GM12878 (cell line): ENCODE data around the gene SLC34A1. TPM values are rescaled to one million over a fixed set of nuclear protein-coding genes. Genes with fewer than 3 reads are reported as not detected.
A peak's percentile ranks its signal among the peaks of the same experiment; 100 is the strongest.

Source experiments
- ASH2L ChIP-seq: fragments of 300-600, 200-600 bp; sonication (generic); IDR thresholded peaks from 2 replicates; pipeline ENCODE4 v1.6.1; 2017; ENCODE audit warnings: low read depth, mild to moderate bottlenecking, borderline replicate concordance
- ATF3 ChIP-seq: IDR thresholded peaks from 2 replicates; pipeline ENCODE4 v1.6.1; 2011; ENCODE audit warnings: low read depth, mild to moderate bottlenecking, low read length, moderate library complexity, borderline replicate concordance; ENCODE audit errors: extremely low read depth
- BHLHE40 ChIP-seq, 2 experiments: fragments of 450-650 bp in 1 of 2; IDR thresholded peaks; 2 replicates each; pipeline ENCODE4 v1.6.1; 2011 to 2017; ENCODE audit warnings: low read depth in 2 of 2, borderline replicate concordance in 1 of 2, improper control_type of control experiment in 1 of 2, low read length in 1 of 2, mild to moderate bottlenecking in 1 of 2
- CHD4 ChIP-seq: fragments of 200-600 bp; sonication (generic); IDR thresholded peaks from 2 replicates; pipeline ENCODE4 v1.6.1; 2016; ENCODE audit warnings: mild to moderate bottlenecking
- EED ChIP-seq: sonication (generic); IDR thresholded peaks from 2 replicates; pipeline ENCODE4 v1.6.1; 2016; ENCODE audit warnings: antibody characterized with exemption, low read depth
- FOS ChIP-seq: IDR thresholded peaks from 3 replicates; pipeline ENCODE4 v1.6.1; 2011; ENCODE audit warnings: borderline replicate concordance; ENCODE audit not compliant: insufficient read length; ENCODE audit errors: extremely low read depth
- FOXK2 ChIP-seq: fragments of 450-650 bp; IDR thresholded peaks from 2 replicates; pipeline ENCODE4 v1.6.1; 2017; ENCODE audit warnings: mild to moderate bottlenecking, moderate library complexity
- GATAD2B ChIP-seq: fragments of 450-650 bp; conservative IDR thresholded peaks from 2 replicates; pipeline ENCODE4 v1.6.1; 2017; ENCODE audit warnings: low read depth, mild to moderate bottlenecking, moderate library complexity
- HCFC1 ChIP-seq: fragments of 150-350 bp; IDR thresholded peaks from 2 replicates; pipeline ENCODE4 v1.6.1; 2014; ENCODE audit warnings: low read length
- HSF1 ChIP-seq: fragments of 150-350 bp; IDR thresholded peaks from 2 replicates; pipeline ENCODE4 v1.6.1; 2014; ENCODE audit warnings: mild to moderate bottlenecking, low read depth, low read length
- IKZF1 ChIP-seq: fragments of 450-650 bp; conservative IDR thresholded peaks from 2 replicates; pipeline ENCODE4 v1.6.1; 2017; ENCODE audit warnings: antibody characterized with exemption, mild to moderate bottlenecking
- MEF2A ChIP-seq: IDR thresholded peaks from 2 replicates; pipeline ENCODE4 v1.6.1; 2011; ENCODE audit warnings: low read depth, mild to moderate bottlenecking, low read length, moderate library complexity; ENCODE audit not compliant: insufficient read depth
- MEF2B ChIP-seq: fragments of 450-650 bp; IDR thresholded peaks from 2 replicates; pipeline ENCODE4 v1.6.1; 2018; ENCODE audit warnings: mild to moderate bottlenecking, moderate library complexity; ENCODE audit not compliant: partially characterized antibody, poor library complexity, severe bottlenecking
- MTA3 ChIP-seq: IDR thresholded peaks from 2 replicates; pipeline ENCODE4 v1.6.1; 2012; ENCODE audit warnings: low read length, inconsistent platforms, borderline replicate concordance
- MYB ChIP-seq: fragments of 150-350 bp; IDR thresholded peaks from 2 replicates; pipeline ENCODE4 v1.6.1; 2014; ENCODE audit warnings: mild to moderate bottlenecking, low read depth, low read length, borderline replicate concordance
- NBN ChIP-seq: fragments of 450-650 bp; IDR thresholded peaks from 2 replicates; pipeline ENCODE4 v1.6.1; 2016
- NFIC ChIP-seq: IDR thresholded peaks from 2 replicates; pipeline ENCODE4 v1.6.1; 2012; ENCODE audit warnings: low read depth, mild to moderate bottlenecking, inconsistent platforms, low read length, moderate library complexity
- NR2F1 ChIP-seq: fragments of 450-650 bp; conservative IDR thresholded peaks from 2 replicates; pipeline ENCODE4 v1.6.1; 2017; ENCODE audit warnings: mild to moderate bottlenecking
- POLR2A ChIP-seq: IDR thresholded peaks from 2 replicates; pipeline ENCODE4 v1.6.1; 2011; ENCODE audit warnings: low read depth, mild to moderate bottlenecking, low read length
- POU2F2 ChIP-seq: IDR thresholded peaks from 3 replicates; pipeline ENCODE4 v1.6.1; 2011; ENCODE audit warnings: low read depth, mild to moderate bottlenecking, low read length, borderline replicate concordance
- RELB ChIP-seq: fragments of 450-650 bp; IDR thresholded peaks from 2 replicates; pipeline ENCODE4 v1.6.1; 2017; ENCODE audit warnings: low read depth, mild to moderate bottlenecking, moderate library complexity
- SIN3A ChIP-seq: IDR thresholded peaks from 2 replicates; pipeline ENCODE4 v1.6.1; 2012; ENCODE audit warnings: low read depth, low read length, improper control_type of control experiment
- SUPT20H ChIP-seq: IDR thresholded peaks from 2 replicates; pipeline ENCODE4 v1.6.1; 2011; ENCODE audit warnings: low read depth, mild to moderate bottlenecking, low read length, moderate library complexity, borderline replicate concordance; ENCODE audit not compliant: control insufficient read depth
- USF2 ChIP-seq: IDR thresholded peaks from 2 replicates; pipeline ENCODE4 v1.6.1; 2011; ENCODE audit warnings: low read depth, low read length, improper control_type of control experiment, borderline replicate concordance
- ZBED1 ChIP-seq: IDR thresholded peaks from 2 replicates; pipeline ENCODE4 v1.6.1; 2016; ENCODE audit warnings: borderline replicate concordance
- ZNF622 ChIP-seq: fragments of 450-650 bp; IDR thresholded peaks from 2 replicates; pipeline ENCODE4 v1.6.1; 2017; ENCODE audit warnings: mild to moderate bottlenecking, inconsistent platforms
- polyA plus RNA-seq, 11 experiments: library from polyadenylated mRNA; depleted of rRNA in 4 of 11; unstranded in 6 of 11; stranded (reverse) in 5 of 11; fragments of >200 nt; fragmentation: Nextera tagmentation in 4 of 11; fragmentation: Illumina TruSeq in 1 of 11; extraction: Ambion mirVana in 4 of 11; extraction: Trizol in 1 of 11; gene quantifications; 1 replicate in 1 of 11; 2 replicates in 10 of 11; pipeline versions ENCODE4 v1.2.1 to v1.2.3, GENCODE V29; 2011 to 2016; ENCODE audit warnings: inconsistent platforms in 2 of 11, missing spikeins in 2 of 11, low read depth in 1 of 11
- total RNA-seq, 4 experiments: library from RNA; depleted of rRNA in 3 of 4; stranded (reverse); fragments of >200 nt in 3 of 4; fragmentation: Illumina TruSeq in 1 of 4; extraction: Trizol in 1 of 4; gene quantifications; 2 replicates each; pipeline versions ENCODE4 v1.2.1 to v1.2.3, GENCODE V29; 2013 to 2021

The SLC34A1 gene
- total and polyA plus RNA-seq, 10 of the 15 experiments (the other 5 are each of a cell fraction or from before 2014, with no cell fraction given), result 0.03 to 0.14 (median 0.09) TPM; not detected in 2

- TF ChIP-seq USF2, result no peak
- TF ChIP-seq RELB, result peak; percentile 86
- TF ChIP-seq HSF1, result no peak
- TF ChIP-seq ZBED1, result 0 out of 2 replicates have a peak, but pooled peaks have one; percentile 34
- TF ChIP-seq MYB, result no peak
- peak; percentile 55; the same call in 1 of the 2 replicates for TF ChIP-seq NR2F1
- peak; percentile 17 for TF ChIP-seq MEF2B
- TF ChIP-seq FOS, result no peak
- TF ChIP-seq FOXK2, result no peak
- TF ChIP-seq ATF3, result no peak
- TF ChIP-seq IKZF1, result peak; percentile 93
- no peak for TF ChIP-seq SUPT20H
- TF ChIP-seq CHD4, result no peak
- TF ChIP-seq HCFC1, result no peak
- no peak for TF ChIP-seq MTA3
- TF ChIP-seq GATAD2B, result peak; percentile 40
- TF ChIP-seq ASH2L, result no peak
- TF ChIP-seq NFIC, result no peak
- TF ChIP-seq ZNF622, result no peak
- no peak for TF ChIP-seq POLR2A
- TF ChIP-seq EED, result peak; percentile 93
- TF ChIP-seq MEF2A, result peak; percentile 79
- TF ChIP-seq NBN, result peak; percentile 80; the same call in 1 of the 2 replicates
- no peak for TF ChIP-seq SIN3A
- peak; percentile 12; the same call in 1 of the 3 replicates for TF ChIP-seq POU2F2
- TF ChIP-seq BHLHE40 (IDR thresholded peaks at IDR 0.05; ENCODE audit: borderline replicate concordance in 1 of 2, low read depth in 2 of 2, low read length in 1 of 2), result 0 out of 4 replicates have a peak, but pooled peaks of 1 of the 2 experiments have one; percentile 19
Observed at GRCh38 chr5:177364159-177364962, 19.9 kb upstream of the SLC34A1 start (continued).
